Measurements from ENCODE around the gene JCAD.

- TF ChIP-seq POLR2A (IDR thresholded peaks at IDR 0.05; ENCODE audit: low read depth) = no peak
- no peak for TF ChIP-seq CTCF (IDR thresholded peaks at IDR 0.05)
- no peak for TF ChIP-seq POLR2AphosphoS5 (IDR thresholded peaks at IDR 0.05)
Observed at GRCh38 chr10:30026080-30026479, 33.3 kb downstream of the JCAD start.

All from esophagus muscularis mucosa (tissue), 3 donors.